H9 (cell line): Measurements from ENCODE around the gene RNF213. TPM values are rescaled to one million over a fixed set of nuclear protein-coding genes. Genes with fewer than 3 reads are reported as not detected.

Source experiments
- DNase-seq: peaks from one replicate; pipeline ENCODE4 v3.0.0-alpha.2; 2017
- H2AFZ ChIP-seq: one replicate; pipeline ENCODE4 v1.6.1; 2013; ENCODE audit warnings: mild to moderate bottlenecking, low read length, control low read depth, moderate library complexity
- H2AK5ac ChIP-seq: 2 replicates; pipeline ENCODE4 v1.6.1; 2013; ENCODE audit warnings: low read length, control low read depth, mixed read lengths; ENCODE audit not compliant: insufficient read length
- H2BK120ac ChIP-seq: one replicate; pipeline ENCODE4 v1.6.1; 2013; ENCODE audit warnings: low read depth, mild to moderate bottlenecking, low read length, control low read depth, inconsistent platforms; ENCODE audit not compliant: poor library complexity, severe bottlenecking
- H2BK12ac ChIP-seq: 2 replicates; pipeline ENCODE4 v1.6.1; 2013; ENCODE audit warnings: low read length, control low read depth, mixed read lengths, low read depth; ENCODE audit not compliant: insufficient read length
- H2BK15ac ChIP-seq: 2 replicates; pipeline ENCODE4 v1.6.1; 2013; ENCODE audit warnings: low read depth, low read length, control low read depth
- H2BK20ac ChIP-seq: one replicate; pipeline ENCODE4 v1.6.1; 2013; ENCODE audit warnings: low read depth, mild to moderate bottlenecking, low read length, control low read depth, inconsistent platforms; ENCODE audit not compliant: poor library complexity, severe bottlenecking
- H2BK5ac ChIP-seq: 2 replicates; pipeline ENCODE4 v1.6.1; 2013; ENCODE audit warnings: low read length, control low read depth, mixed read lengths; ENCODE audit not compliant: insufficient read length
- H3K14ac ChIP-seq: 2 replicates; pipeline ENCODE4 v1.6.1; 2013; ENCODE audit warnings: low read length, control low read depth; ENCODE audit not compliant: insufficient read depth
- H3K18ac ChIP-seq: 2 replicates; pipeline ENCODE4 v1.6.1; 2013; ENCODE audit warnings: low read depth, mild to moderate bottlenecking, mixed read lengths, low read length, control low read depth; ENCODE audit not compliant: insufficient read length
- H3K23ac ChIP-seq: 2 replicates; pipeline ENCODE4 v1.6.1; 2013; ENCODE audit warnings: low read length, control low read depth, mixed read lengths, low read depth; ENCODE audit not compliant: insufficient read length
- H3K23me2 ChIP-seq: 2 replicates; pipeline ENCODE4 v1.6.1; 2013; ENCODE audit warnings: low read depth, mild to moderate bottlenecking, mixed read lengths, low read length, control low read depth; ENCODE audit not compliant: insufficient read length, poor library complexity, severe bottlenecking
- H3K27ac ChIP-seq: 2 replicates; pipeline ENCODE4 v1.5.1; 2013; ENCODE audit warnings: low read length, control low read depth, mixed read lengths, low read depth; ENCODE audit not compliant: insufficient read length
- H3K27me3 ChIP-seq: 2 replicates; pipeline ENCODE4 v1.6.1; 2013; ENCODE audit warnings: low read length, control low read depth, inconsistent platforms; ENCODE audit not compliant: insufficient read depth
- H3K4ac ChIP-seq: 2 replicates; pipeline ENCODE4 v1.6.1; 2013; ENCODE audit warnings: low read depth, mild to moderate bottlenecking, control low read depth, inconsistent platforms, low read length, moderate library complexity
- H3K4me1 ChIP-seq: 2 replicates; pipeline ENCODE4 v1.6.1; 2013; ENCODE audit warnings: low read length, control low read depth, inconsistent platforms; ENCODE audit not compliant: insufficient read depth
- H3K4me2 ChIP-seq: 2 replicates; pipeline ENCODE4 v1.6.1; 2013; ENCODE audit warnings: low read length, control low read depth, mixed read lengths; ENCODE audit not compliant: insufficient read length, insufficient read depth
- H3K56ac ChIP-seq: 2 replicates; pipeline ENCODE4 v1.6.1; 2013; ENCODE audit warnings: low read depth, mild to moderate bottlenecking, mixed read lengths, low read length, control low read depth; ENCODE audit not compliant: insufficient read length
- H3K79me1 ChIP-seq: 2 replicates; pipeline ENCODE4 v1.6.1; 2013; ENCODE audit warnings: low read depth, mild to moderate bottlenecking, moderate library complexity, low read length, control low read depth, inconsistent platforms; ENCODE audit not compliant: insufficient read depth, poor library complexity, severe bottlenecking
- H3K79me2 ChIP-seq: 2 replicates; pipeline ENCODE4 v1.6.1; 2013; ENCODE audit warnings: low read length, control low read depth, inconsistent platforms; ENCODE audit not compliant: insufficient read depth
- H3K9ac ChIP-seq: 2 replicates; pipeline ENCODE4 v1.6.1; 2013; ENCODE audit warnings: low read length, control low read depth, mixed read lengths; ENCODE audit not compliant: insufficient read length; ENCODE audit errors: extremely low read depth
- H3K9me3 ChIP-seq: one replicate; pipeline ENCODE4 v1.6.1; 2013; ENCODE audit warnings: low read depth, low read length, inconsistent platforms; ENCODE audit not compliant: control insufficient read depth
- H3T11ph ChIP-seq: one replicate; pipeline ENCODE4 v1.6.1; 2013; ENCODE audit warnings: mild to moderate bottlenecking, low read length, control low read depth, inconsistent platforms
- H4K20me1 ChIP-seq: one replicate; pipeline ENCODE4 v1.6.1; 2013; ENCODE audit not compliant: control insufficient read depth, insufficient read length, insufficient read depth
- H4K5ac ChIP-seq: 2 replicates; pipeline ENCODE4 v1.6.1; 2013; ENCODE audit warnings: low read depth, mild to moderate bottlenecking, mixed read lengths, low read length, control low read depth; ENCODE audit not compliant: insufficient read length
- H4K8ac ChIP-seq: replicated peaks from 2 replicates; pipeline ENCODE4 v1.6.1; 2013; ENCODE audit warnings: low read length, control low read depth, mixed read lengths, low read depth; ENCODE audit not compliant: insufficient read length
- H4K91ac ChIP-seq: 2 replicates; pipeline ENCODE4 v1.6.1; 2013; ENCODE audit warnings: low read depth, mild to moderate bottlenecking, moderate library complexity, mixed read lengths, low read length, control low read depth; ENCODE audit not compliant: insufficient read length
- H3K27ac Mint-ChIP-seq, 3 experiments: 2 replicates in 2 of 3; 3 replicates in 1 of 3; pipeline ENCODE4 v1.8.0; 2020 to 2021; ENCODE audit warnings: mixed read lengths in 3 of 3, mild to moderate bottlenecking in 1 of 3, moderate library complexity in 1 of 3
- H3K27me3 Mint-ChIP-seq: 2 replicates; pipeline ENCODE4 v1.8.0; 2021; ENCODE audit warnings: low read depth, mild to moderate bottlenecking, moderate library complexity, mixed read lengths
- H3K36me3 Mint-ChIP-seq, 3 experiments: 2 replicates in 2 of 3; 3 replicates in 1 of 3; pipeline ENCODE4 v1.8.0; 2020 to 2021; ENCODE audit warnings: low read depth in 3 of 3, mixed read lengths in 3 of 3; ENCODE audit not compliant: insufficient read depth in 1 of 3
- H3K4me1 Mint-ChIP-seq, 2 experiments: 2 replicates each; pipeline ENCODE4 v1.8.0; 2020; ENCODE audit warnings: mixed read lengths in 2 of 2
- H3K4me3 Mint-ChIP-seq, 2 experiments: 2 replicates in 1 of 2; 3 replicates in 1 of 2; pipeline ENCODE4 v1.8.0; 2020 to 2021; ENCODE audit warnings: mild to moderate bottlenecking in 2 of 2, mixed read lengths in 2 of 2, moderate library complexity in 1 of 2
- H3K9me3 Mint-ChIP-seq, 2 experiments: 2 replicates in 1 of 2; 3 replicates in 1 of 2; pipeline ENCODE4 v1.8.0; 2020; ENCODE audit warnings: mild to moderate bottlenecking in 2 of 2, mixed read lengths in 2 of 2, moderate library complexity in 1 of 2
- WGBS: extraction: QIAGEN DNeasy Blood & Tissue Kit; methylation state at CpG from one replicate; pipeline ENCODE4 v1.1.7; 2013; ENCODE audit warnings: missing lambda C conversion rate, low lambda C conversion rate, mixed read lengths; ENCODE audit not compliant: insufficient read length; ENCODE audit errors: extremely low coverage; 5-methylcytosine and 5-hydroxymethylcytosine counted together
- total RNA-seq: library from RNA; stranded (reverse); gene quantifications from 2 replicates; pipeline ENCODE4 v1.2.1, GENCODE V29; 2021
- TF ChIP-seq, protein P1 (sequence below): fragments of 200-600 bp; sonication (generic); conservative IDR thresholded peaks from 3 replicates; pipeline ENCODE4 v1.8.0; 2021; ENCODE audit warnings: antibody characterized with exemption, mild to moderate bottlenecking

RNF213 gene
- total RNA-seq, 1 experiment from 2014 or later = 34.3 TPM

DNA sequence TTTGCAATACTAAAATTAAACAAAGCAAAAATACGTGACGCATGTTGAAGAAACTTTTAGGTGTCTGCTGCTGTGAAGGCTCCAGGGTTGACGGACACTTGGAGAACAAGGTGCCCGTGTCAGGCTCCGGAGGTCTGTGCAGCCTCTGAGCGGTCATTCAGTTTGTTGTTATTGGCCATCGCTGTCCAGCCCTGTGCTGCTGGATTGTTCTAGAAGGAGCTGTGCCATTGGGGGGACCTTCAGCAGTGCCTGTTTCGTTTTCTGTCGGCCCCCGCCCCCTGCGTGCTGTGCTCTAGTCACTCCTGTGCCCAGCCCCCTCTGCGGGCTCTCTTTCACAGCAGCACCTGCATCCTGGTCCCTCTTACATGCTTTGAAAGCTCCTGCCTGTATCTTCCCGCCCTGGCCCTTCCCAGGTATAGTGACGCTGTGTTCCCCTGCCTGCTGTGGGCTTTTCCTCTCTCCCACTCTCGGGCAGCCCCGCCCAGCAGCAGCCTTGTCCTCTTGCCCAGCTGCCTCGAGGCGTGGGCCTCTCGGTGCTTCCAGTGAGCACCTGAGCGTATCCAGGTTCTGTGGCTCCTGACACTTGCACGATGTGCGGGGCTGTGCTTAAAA is 50.7 kb downstream of the RNF213 start:
- H3K18ac ChIP-seq = no peak overlapping the region
- H4K5ac ChIP-seq = no peak overlapping the region
- Mint-ChIP-seq H3K9me3 (peaks cover 4 to 7% of the 10 kb centered on the region in 2 experiments; a peak in 4 of 5 replicates), H3K36me3 (peaks cover 35 to 64% (median 63%) of the 10 kb centered on the region in 3 experiments), H3K4me3 (no peak overlapping the region), H3K27me3 (no peaks in the 10 kb centered on the region), H3K27ac (no peak overlapping the region), H3K4me1 (no peaks in the 10 kb centered on the region)
- no peak for DNase-seq
- no peak overlapping the region for H4K8ac ChIP-seq
- no peak overlapping the region for H3K9ac ChIP-seq
- no peaks in the 10 kb centered on the region for H3K79me1 ChIP-seq
- no peaks in the 10 kb centered on the region for H3K9me3 ChIP-seq
- H3K4me2 ChIP-seq = no peak overlapping the region
- H2BK5ac ChIP-seq = no peak overlapping the region
- H4K91ac ChIP-seq = no peak overlapping the region
- H3K23me2 ChIP-seq = peaks cover 4% of the 10 kb centered on the region
- WGBS = no CpG with 5 or more reads among the region's 22 CpGs
- H3K4ac ChIP-seq = no peak overlapping the region
- H3K79me2 ChIP-seq = no peaks in the 10 kb centered on the region
- no peak overlapping the region for H2BK20ac ChIP-seq
- TF ChIP-seq, protein P1, sequence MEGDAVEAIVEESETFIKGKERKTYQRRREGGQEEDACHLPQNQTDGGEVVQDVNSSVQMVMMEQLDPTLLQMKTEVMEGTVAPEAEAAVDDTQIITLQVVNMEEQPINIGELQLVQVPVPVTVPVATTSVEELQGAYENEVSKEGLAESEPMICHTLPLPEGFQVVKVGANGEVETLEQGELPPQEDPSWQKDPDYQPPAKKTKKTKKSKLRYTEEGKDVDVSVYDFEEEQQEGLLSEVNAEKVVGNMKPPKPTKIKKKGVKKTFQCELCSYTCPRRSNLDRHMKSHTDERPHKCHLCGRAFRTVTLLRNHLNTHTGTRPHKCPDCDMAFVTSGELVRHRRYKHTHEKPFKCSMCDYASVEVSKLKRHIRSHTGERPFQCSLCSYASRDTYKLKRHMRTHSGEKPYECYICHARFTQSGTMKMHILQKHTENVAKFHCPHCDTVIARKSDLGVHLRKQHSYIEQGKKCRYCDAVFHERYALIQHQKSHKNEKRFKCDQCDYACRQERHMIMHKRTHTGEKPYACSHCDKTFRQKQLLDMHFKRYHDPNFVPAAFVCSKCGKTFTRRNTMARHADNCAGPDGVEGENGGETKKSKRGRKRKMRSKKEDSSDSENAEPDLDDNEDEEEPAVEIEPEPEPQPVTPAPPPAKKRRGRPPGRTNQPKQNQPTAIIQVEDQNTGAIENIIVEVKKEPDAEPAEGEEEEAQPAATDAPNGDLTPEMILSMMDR = no peak
- H2AK5ac ChIP-seq = no peak overlapping the region
- H2BK12ac ChIP-seq = no peak overlapping the region
- H3K14ac ChIP-seq = no peak overlapping the region
- H2BK120ac ChIP-seq = no peak overlapping the region
- H2AFZ ChIP-seq = no peak overlapping the region
- H3K27me3 ChIP-seq = no peaks in the 10 kb centered on the region
- H3K23ac ChIP-seq = no peak overlapping the region
- peaks cover 3% of the 10 kb centered on the region for H4K20me1 ChIP-seq
- no peak overlapping the region for H3K56ac ChIP-seq
- H3K27ac ChIP-seq = no peak overlapping the region
- H3K4me1 ChIP-seq = no peaks in the 10 kb centered on the region
- no peak overlapping the region for H3T11ph ChIP-seq
- no peak overlapping the region for H2BK15ac ChIP-seq
